ENCODE measurements around the gene RBPJ.

Gene RBPJ

GRCh38 chr4:26424153-26424552, 103.3 kb downstream of the RBPJ start:
- no peak for DNase-seq

DNA sequence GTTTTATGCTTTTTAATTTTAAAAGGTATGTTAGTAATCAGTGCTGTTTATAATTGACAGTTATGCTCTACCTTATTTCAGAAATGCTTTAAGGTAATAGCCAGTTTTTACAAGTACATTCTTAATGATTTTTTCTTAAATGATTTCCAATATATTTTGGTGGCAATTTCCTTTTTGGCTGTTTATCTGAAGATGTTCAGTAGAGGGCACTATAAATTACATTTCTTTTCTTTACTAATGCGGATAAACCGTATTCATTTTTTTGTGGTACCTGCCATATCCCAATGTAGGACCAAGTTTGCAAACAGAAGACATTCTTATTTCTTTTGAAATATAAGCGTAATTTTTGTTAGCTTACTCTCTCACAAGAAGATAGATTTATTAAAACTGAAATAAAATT, 104.0 kb downstream of the RBPJ start:
- no peak for DNase-seq

DNA sequence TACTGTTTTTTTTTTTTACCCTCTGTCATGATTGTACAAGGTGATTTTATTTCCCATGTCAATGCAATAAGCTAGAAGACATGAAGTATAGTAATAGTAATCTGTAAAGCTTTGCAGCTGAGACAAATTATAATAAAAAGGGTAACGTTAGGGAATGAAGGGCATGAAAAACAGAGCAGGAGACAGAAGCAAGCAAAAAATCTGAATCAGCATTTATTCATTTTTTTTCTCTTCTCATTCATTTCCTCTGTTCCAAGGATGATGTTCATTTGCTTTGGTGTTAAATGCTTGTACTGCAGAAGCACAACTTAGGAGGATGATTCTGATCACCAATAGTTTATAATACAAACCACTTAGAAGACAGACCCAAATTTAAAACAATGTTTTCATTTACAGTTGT, 105.1 kb downstream of the RBPJ start:
- no peak for DNase-seq

GRCh38 chr4:26426892-26427291, 106.1 kb downstream of the RBPJ start:
- DNase-seq, result no peak

DNA sequence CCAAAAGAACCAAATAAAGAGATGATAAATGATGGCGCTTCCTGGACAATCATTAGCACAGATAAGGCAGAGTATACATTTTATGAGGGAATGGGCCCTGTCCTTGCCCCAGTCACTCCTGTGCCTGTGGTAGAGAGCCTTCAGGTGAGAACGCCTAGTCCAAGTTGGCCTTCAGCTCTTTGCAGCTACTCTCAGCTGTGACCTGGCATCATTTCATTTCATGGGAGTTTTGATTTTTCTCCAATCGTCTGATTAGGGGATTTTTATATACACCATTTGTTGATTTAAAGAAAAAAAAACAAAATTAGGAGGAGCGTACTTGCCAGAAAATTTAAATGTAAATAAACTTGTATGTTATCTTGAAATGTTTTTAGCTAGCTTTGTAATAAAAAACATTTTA, 109.1 kb downstream of the RBPJ start:
- no peak for DNase-seq

DNA sequence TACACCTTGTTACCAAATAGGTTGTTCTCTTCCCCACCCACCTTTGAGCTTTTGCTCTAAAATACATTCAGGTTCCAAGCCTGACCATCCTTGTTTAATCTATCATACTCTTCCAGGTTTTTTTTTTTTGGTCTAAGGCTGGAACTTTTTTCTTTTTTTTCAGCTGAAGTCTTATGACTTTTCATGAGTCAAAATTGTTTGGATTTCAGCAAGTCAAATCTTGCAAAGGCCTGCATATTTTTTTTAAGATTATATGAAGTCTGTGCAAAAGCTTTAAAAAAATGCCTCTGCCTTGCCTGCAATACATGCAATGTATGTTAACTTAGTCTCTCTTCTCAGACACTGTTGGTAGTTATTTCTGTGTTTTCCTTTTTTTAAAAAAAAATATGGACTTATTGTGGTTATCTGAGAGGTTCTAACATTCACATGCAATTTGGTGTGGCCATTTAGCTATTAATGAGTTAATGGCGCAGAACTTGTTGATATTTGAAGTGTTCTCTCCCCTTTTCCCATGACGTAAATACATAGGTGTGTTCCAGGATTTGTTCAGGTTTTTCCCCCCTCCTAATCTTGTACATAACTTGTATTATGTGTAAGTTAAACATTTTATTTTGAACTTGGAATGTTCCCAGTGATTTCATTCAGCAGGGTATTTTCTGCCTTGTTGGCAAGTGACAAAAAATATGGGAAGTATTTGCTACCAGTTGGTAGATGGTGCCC, 110.8 kb downstream of the RBPJ start:
- DNase-seq, result no peak

- DNase-seq, result no peak
These were observed 111.6 kb downstream of the RBPJ start for GRCh38 chr4:26432419-26432818.

GRCh38 chr4:26433556-26433955, 112.7 kb downstream of the RBPJ start:
- no peak for DNase-seq

DNA sequence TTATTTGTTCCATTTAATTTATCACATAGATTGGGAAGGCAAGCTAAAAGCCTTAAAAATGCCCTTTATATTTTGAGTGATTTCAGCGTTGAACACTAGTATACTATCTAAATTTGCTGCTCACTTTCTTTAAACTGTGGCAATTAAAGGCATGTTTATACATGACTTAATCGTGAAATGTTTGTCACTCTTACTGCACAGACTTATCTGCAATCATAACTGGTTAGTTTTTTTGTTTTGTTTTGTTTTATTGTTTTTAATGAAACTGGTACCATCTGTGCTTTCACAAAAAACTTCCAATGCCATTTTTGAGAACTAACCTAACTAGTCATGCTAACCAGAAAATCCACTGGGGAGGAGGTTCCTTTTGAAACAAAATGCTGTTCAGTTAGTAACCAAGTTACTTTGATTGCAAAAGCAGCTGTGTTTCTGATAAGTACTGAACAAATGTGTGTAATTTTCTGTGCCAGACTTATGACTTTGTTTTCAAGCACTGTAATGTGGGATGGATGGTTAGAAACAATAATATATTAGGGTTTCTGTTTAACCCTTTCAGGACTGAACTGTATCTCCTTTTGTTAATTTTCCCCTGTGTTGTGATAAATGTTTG, 113.3 kb downstream of the RBPJ start:
- no peak for DNase-seq

DNA sequence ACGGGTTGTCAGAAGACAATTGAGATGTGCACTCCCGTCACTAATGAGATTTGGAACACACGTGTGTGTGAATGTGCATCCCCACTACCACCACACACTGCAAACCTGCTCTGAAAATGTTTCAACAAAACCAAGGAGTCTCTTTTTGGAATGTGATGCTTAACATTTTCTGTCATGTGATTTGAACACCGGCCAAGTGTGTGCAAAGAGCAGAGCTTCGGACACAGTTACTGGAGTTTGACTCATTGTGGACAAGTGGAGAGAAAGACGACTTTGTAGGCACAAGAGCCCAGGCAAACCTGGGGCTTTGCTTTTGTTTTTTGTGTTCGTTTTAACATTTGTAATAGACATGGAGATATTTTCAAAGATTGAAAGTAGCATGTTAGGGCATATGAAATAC, 120.3 kb downstream of the RBPJ start:
- DNase-seq, result no peak

DNA sequence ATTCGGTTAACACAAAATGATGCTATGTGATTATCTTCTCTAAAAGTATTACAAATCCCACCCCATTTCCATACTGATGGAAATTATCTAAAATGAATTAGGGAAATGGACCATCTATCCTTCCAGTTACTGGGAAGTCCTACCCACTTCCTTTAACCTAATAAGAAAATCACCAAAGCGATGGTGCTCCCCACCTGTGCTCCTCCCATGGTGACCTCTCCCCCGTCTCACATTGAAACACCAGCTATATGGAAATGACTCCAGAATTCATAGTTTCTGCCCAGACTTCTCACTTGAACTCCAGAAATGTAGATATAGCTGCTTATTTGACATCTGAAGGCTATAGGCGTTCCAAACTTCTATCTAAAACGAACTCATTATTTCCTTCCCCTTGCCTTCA, 121.0 kb downstream of the RBPJ start:
- DNase-seq, result no peak

- DNase-seq, result no peak
These were observed 126.6 kb downstream of the RBPJ start for GRCh38 chr4:26447378-26447777.

GRCh38 chr4:26450418-26450817, 129.6 kb downstream of the RBPJ start:
- no peak for DNase-seq

GRCh38 chr4:26451597-26451996, 130.8 kb downstream of the RBPJ start:
- no peak for DNase-seq

DNA sequence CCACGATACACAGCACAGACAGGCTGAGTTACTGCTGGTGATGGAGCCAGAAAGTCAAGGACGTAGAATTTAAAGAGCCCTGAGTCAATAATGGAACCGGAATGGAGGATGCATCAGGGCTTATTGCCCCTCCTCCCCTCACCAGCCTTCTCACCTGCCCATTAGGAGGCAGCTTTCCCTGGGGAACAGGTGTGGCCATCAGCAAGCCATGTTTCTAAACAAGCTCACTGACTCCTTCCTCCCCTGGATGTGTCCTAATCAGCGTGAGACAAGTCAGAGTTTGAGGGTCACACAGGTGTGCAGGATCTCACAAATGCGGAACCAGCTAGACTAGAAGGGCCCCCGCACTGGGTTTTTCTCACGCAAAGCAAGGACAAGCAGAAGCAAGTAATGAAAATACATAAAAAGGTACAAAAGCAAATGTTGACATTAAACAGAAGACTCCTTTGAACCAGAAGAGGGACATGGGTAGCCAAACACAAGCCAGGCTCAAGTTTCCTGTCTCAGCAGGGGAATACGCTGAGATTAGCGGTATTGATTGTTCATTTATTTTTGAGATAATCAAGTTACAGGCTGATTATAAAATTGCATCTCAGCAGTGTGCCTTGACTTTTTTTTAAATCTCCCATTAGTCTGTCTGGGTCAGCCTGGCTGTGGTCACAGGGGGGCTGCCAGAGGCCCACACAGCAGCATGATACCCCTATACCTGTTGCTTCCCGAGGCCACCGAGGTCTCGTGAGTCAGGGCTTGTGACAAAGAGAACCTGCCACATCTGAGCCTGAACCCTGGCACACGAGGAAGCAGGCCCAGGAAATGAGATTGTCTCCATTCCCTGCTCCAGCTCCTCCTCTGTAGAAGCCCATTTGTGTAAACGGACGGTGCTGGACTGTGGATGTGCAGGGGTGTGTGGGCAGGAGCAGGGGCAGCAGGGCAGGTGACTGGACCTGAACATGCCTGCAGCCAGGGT, 132.0 kb downstream of the RBPJ start:
- DNase-seq, result no peak

GRCh38 chr4:26454961-26455360, 134.1 kb downstream of the RBPJ start:
- DNase-seq, result no peak

GRCh38 chr4:26455571-26455970, 134.8 kb downstream of the RBPJ start:
- no peak for DNase-seq

DNA sequence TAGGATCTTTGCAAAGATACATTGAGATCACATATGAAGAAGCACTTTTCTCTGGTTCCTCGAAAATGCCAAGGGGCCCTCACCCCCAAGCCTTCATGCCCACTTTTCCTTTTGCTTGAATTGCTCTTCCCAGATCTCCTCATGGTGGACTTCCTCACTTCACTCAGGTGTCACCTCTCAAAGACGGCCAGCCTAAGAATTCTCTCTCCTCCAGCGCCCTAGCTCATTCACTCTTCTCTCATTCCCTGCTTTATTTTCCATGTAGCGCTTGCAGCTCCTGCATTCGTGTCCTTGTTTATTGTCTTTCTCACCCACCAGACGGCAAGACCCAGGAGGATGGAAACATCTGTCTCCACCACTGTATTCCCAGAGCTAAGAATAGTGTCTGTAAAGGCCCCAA, 136.6 kb downstream of the RBPJ start:
- DNase-seq, result no peak

- peak in 2 of 4 experiments; percentile 14 to 20 for DNase-seq
These were observed 137.3 kb downstream of the RBPJ start for GRCh38 chr4:26458157-26458561.

DNA sequence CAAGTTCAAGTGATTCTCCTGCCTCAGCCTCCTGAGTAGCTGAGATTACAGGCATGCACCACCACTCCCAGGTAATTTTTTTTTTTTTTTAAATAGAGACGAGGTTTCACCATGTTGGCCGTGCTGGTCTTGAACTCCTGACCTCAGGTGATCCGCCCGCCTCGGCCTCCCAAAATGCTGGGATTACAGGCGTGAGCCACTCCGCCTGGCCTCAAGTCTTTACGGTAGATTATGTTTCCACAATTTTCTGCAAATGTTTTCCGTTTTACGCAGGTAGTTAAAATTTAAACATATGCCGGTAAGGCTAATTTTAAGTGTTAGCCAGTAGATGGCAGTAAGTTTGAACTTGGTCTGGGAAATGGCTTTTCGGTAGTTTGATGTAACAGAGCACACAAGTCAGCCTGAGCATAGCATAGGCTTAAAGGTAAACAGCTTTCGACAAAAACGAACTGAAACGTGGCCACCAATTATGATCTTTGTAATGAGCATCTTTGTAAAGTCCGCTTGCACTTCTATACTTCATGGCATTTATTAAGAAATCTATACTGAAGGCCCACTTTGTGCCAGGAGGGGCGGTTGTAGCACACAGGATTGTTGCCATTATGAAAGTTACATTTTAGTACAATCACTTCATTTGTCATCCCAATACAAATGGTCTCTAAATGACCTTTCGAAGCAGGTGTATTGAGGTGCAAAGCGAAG, 138.4 kb downstream of the RBPJ start:
- peak; percentile 17 to 72 (median 50) for DNase-seq

GRCh38 chr4:26459756-26460530, 139.1 kb downstream of the RBPJ start:
- DNase-seq, result no peak

- no peak for DNase-seq
These were observed 142.1 kb downstream of the RBPJ start for GRCh38 chr4:26462874-26463273.
